ENCODE measurements around the gene LYPLAL1.

Gene LYPLAL1

DNA sequence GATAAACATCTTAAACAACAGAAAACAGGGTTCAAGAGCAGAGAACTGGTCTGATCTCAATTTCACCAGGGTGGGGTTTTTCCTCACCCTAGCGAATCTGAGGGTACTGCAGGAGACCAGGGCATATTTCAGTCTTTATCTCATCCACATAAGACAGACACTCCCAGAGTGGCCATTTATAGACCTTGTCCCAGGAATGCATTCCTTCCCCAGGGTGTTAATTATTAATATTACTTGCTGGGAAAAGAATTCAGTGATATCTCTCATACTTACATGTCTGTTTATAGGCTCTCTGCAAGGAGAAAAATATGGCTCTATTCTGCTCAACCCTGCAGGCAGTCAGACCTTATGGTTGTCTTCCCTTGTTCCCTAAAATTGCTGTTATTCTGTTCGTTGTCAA is 84.1 kb downstream of the LYPLAL1 start:
- Histone ChIP-seq H4K20me1 (ENCODE audit: insufficient read depth, low read length) (no peaks in the 10 kb centered on the region), H3K4me1 (ENCODE audit: insufficient read depth, low read length, severe bottlenecking) (no peaks in the 10 kb centered on the region), H3K9me2 (ENCODE audit: low read depth, low read length) (0 out of 2 replicates have a peak, but pooled peaks cover 2% of the 10 kb centered on the region), H3F3A (ENCODE audit: insufficient read depth, low read length) (no peaks in the 10 kb centered on the region), H3K27me3 (ENCODE audit: insufficient read depth, low read length) (no peaks in the 10 kb centered on the region), H3K79me2 (ENCODE audit: insufficient read depth, low read length) (no peaks in the 10 kb centered on the region), H3K9me3 (ENCODE audit: low read length) (no peaks in the 10 kb centered on the region), H3K9ac (ENCODE audit: low read length) (no peak overlapping the region), H3K36me3 (ENCODE audit: insufficient read depth, low read length) (no peaks in the 10 kb centered on the region), H3K4me2 (ENCODE audit: low read length) (no peak overlapping the region), H2AFZ (ENCODE audit: low read length) (no peak overlapping the region), H3K4me3 (ENCODE audit: low read depth, low read length, poor library complexity, severe bottlenecking) (no peak overlapping the region), H3K27ac (ENCODE audit: low read depth, low read length, poor library complexity, severe bottlenecking) (no peak overlapping the region)
- no peak for TF ChIP-seq EZH2 (IDR thresholded peaks at IDR 0.05; ENCODE audit: borderline replicate concordance, low read length)
- TF ChIP-seq, protein P1, sequence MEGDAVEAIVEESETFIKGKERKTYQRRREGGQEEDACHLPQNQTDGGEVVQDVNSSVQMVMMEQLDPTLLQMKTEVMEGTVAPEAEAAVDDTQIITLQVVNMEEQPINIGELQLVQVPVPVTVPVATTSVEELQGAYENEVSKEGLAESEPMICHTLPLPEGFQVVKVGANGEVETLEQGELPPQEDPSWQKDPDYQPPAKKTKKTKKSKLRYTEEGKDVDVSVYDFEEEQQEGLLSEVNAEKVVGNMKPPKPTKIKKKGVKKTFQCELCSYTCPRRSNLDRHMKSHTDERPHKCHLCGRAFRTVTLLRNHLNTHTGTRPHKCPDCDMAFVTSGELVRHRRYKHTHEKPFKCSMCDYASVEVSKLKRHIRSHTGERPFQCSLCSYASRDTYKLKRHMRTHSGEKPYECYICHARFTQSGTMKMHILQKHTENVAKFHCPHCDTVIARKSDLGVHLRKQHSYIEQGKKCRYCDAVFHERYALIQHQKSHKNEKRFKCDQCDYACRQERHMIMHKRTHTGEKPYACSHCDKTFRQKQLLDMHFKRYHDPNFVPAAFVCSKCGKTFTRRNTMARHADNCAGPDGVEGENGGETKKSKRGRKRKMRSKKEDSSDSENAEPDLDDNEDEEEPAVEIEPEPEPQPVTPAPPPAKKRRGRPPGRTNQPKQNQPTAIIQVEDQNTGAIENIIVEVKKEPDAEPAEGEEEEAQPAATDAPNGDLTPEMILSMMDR (IDR thresholded peaks at IDR 0.05; ENCODE audit: low read length): no peak

DNA sequence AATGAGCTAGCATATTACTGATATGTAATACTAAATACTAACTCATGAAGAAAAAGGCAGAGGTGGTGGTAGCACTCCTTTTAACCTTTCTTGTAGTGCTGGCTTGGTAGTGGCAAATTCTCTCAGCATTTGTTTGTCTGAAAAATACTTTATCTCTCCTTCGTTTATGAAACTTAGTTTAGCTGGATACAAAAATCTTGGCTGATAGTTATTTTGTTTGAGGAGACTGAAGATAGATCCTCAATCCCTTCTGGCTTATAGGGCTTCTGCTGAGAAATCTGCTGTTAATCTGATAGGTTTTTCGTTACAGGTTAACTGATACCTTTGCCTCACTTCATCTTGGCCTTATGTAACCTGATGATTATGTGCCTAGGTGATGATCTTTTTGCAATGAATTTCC is 87.8 kb downstream of the LYPLAL1 start:
- Histone ChIP-seq H3K4me3 (ENCODE audit: low read depth, low read length, poor library complexity, severe bottlenecking) (no peak overlapping the region), H3K4me1 (ENCODE audit: insufficient read depth, low read length, severe bottlenecking) (no peaks in the 10 kb centered on the region), H3K79me2 (ENCODE audit: insufficient read depth, low read length) (no peaks in the 10 kb centered on the region), H3K36me3 (ENCODE audit: insufficient read depth, low read length) (no peaks in the 10 kb centered on the region), H2AFZ (ENCODE audit: low read length) (no peak overlapping the region), H3K9me2 (ENCODE audit: low read depth, low read length) (no peaks in the 10 kb centered on the region), H3K4me2 (ENCODE audit: low read length) (no peak overlapping the region), H3K27ac (ENCODE audit: low read depth, low read length, poor library complexity, severe bottlenecking) (no peak overlapping the region), H4K20me1 (ENCODE audit: insufficient read depth, low read length) (no peaks in the 10 kb centered on the region), H3F3A (ENCODE audit: insufficient read depth, low read length) (no peaks in the 10 kb centered on the region), H3K27me3 (ENCODE audit: insufficient read depth, low read length) (no peaks in the 10 kb centered on the region), H3K9ac (ENCODE audit: low read length) (no peak overlapping the region), H3K9me3 (ENCODE audit: low read length) (no peaks in the 10 kb centered on the region)
- TF ChIP-seq, protein P1 (IDR thresholded peaks at IDR 0.05; ENCODE audit: low read length): no peak
- no peak for TF ChIP-seq EZH2 (IDR thresholded peaks at IDR 0.05; ENCODE audit: borderline replicate concordance, low read length)

All from OCI-LY1 (cell line).